IMR-90 (cell line): Measurements from ENCODE around the gene KRTAP5-4. TPM values are rescaled to one million over a fixed set of nuclear protein-coding genes. Genes with fewer than 3 reads are reported as not detected.

Experiments
- ATAC-seq: fragments of 200-7000 bp; cut with Tn5 transposase; 2 replicates; pipeline ENCODE4 v1.9.1; 2020; ENCODE audit warnings: low read depth, mild to moderate bottlenecking, moderate library complexity
- BruUV-seq: library from RNA; stranded (reverse); fragments of 400-500 nt; replicated peaks from 2 replicates; lab custom pipeline; 2021; lab: Mats Ljungman, UMichigan
- CTCF ChIA-PET: fragments of 300-600 bp; formaldehyde crosslinking; extraction: SDS; loops from one replicate; lab custom pipeline; 2021; ENCODE audit warnings: antibody characterized with exemption; lab: Yijun Ruan, JAX
- POLR2A ChIA-PET: fragments of 300-600 bp; sonication (Branson Sonifier 250); formaldehyde crosslinking; loops from one replicate; lab custom pipeline; 2022; ENCODE audit warnings: antibody characterized with exemption; ENCODE audit not compliant: unreplicated experiment; lab: Charles Lee
- DNase-seq: peaks from one replicate; pipeline ENCODE4 v3.0.0; 2013
- H2AFZ ChIP-seq: replicated peaks from 2 replicates; pipeline ENCODE3; 2013; ENCODE audit warnings: low read length, mild to moderate bottlenecking; ENCODE audit not compliant: poor library complexity
- H2AK5ac ChIP-seq: 2 replicates; pipeline ENCODE4 v1.6.1; 2013; ENCODE audit warnings: low read depth, low read length, inconsistent platforms
- H2AK9ac ChIP-seq: replicated peaks from 2 replicates; pipeline ENCODE3; 2013; ENCODE audit warnings: mild to moderate bottlenecking, low read depth, low read length, moderate library complexity; ENCODE audit not compliant: poor library complexity
- H2BK120ac ChIP-seq: 2 replicates; pipeline ENCODE4 v1.6.1; 2013; ENCODE audit warnings: low read depth, low read length, inconsistent platforms
- H2BK15ac ChIP-seq: 3 replicates; pipeline ENCODE4 v1.6.1; 2013; ENCODE audit warnings: low read depth, low read length, inconsistent platforms
- H2BK20ac ChIP-seq: 2 replicates; pipeline ENCODE4 v1.6.1; 2013; ENCODE audit warnings: low read depth, mild to moderate bottlenecking, inconsistent platforms, low read length, moderate library complexity
- H2BK5ac ChIP-seq: 2 replicates; pipeline ENCODE4 v1.6.1; 2013; ENCODE audit warnings: mild to moderate bottlenecking, low read depth, low read length, inconsistent platforms; ENCODE audit not compliant: poor library complexity, severe bottlenecking
- H3K14ac ChIP-seq: replicated peaks from 2 replicates; pipeline ENCODE4 v1.6.1; 2013; ENCODE audit warnings: low read depth, low read length, inconsistent platforms
- H3K18ac ChIP-seq: 2 replicates; pipeline ENCODE4 v1.6.1; 2013; ENCODE audit warnings: low read depth, low read length, control low read depth
- H3K23ac ChIP-seq: 2 replicates; pipeline ENCODE4 v1.6.1; 2013; ENCODE audit warnings: low read depth, low read length, inconsistent platforms
- H3K27ac ChIP-seq: 2 replicates; pipeline ENCODE4 v1.5.1; 2013; ENCODE audit warnings: mild to moderate bottlenecking, control low read depth, low read length; ENCODE audit not compliant: insufficient read depth
- H3K27me3 ChIP-seq: 2 replicates; pipeline ENCODE4 v1.6.1; 2013; ENCODE audit warnings: low read length; ENCODE audit not compliant: control insufficient read depth, insufficient read depth
- H3K36me3 ChIP-seq: 2 replicates; pipeline ENCODE4 v1.6.1; 2013; ENCODE audit warnings: low read length, mixed read lengths; ENCODE audit not compliant: control insufficient read depth, insufficient read depth
- H3K4ac ChIP-seq: 2 replicates; pipeline ENCODE4 v1.6.1; 2013; ENCODE audit warnings: low read depth, low read length, inconsistent platforms
- H3K4me1 ChIP-seq: 2 replicates; pipeline ENCODE4 v1.6.1; 2013; ENCODE audit warnings: low read length, mixed read lengths; ENCODE audit not compliant: control insufficient read depth, insufficient read depth
- H3K4me2 ChIP-seq: 2 replicates; pipeline ENCODE4 v1.6.1; 2013; ENCODE audit warnings: low read depth, mild to moderate bottlenecking, control low read depth, low read length, moderate library complexity
- H3K4me3 ChIP-seq: 2 replicates; pipeline ENCODE4 v1.5.1; 2013; ENCODE audit warnings: low read depth, mild to moderate bottlenecking, control low read depth, low read length, moderate library complexity; ENCODE audit not compliant: insufficient read depth
- H3K56ac ChIP-seq: 2 replicates; pipeline ENCODE4 v1.6.1; 2013; ENCODE audit warnings: low read length, inconsistent platforms; ENCODE audit not compliant: insufficient read depth; ENCODE audit errors: extremely low read depth
- H3K79me1 ChIP-seq, 2 experiments: 2 replicates each; pipeline ENCODE4 v1.6.1; 2013; ENCODE audit warnings: low read length in 2 of 2, inconsistent platforms in 1 of 2, low read depth in 1 of 2
- H3K9ac ChIP-seq: 2 replicates; pipeline ENCODE4 v1.6.1; 2013; ENCODE audit warnings: low read depth, low read length, control low read depth
- H3K9me1 ChIP-seq: 2 replicates; pipeline ENCODE4 v1.6.1; 2013; ENCODE audit warnings: low read length, inconsistent platforms; ENCODE audit not compliant: insufficient read depth
- H3K9me3 ChIP-seq: 2 replicates; pipeline ENCODE4 v1.6.1; 2013; ENCODE audit warnings: low read length; ENCODE audit not compliant: control insufficient read depth, insufficient read depth
- H4K20me1 ChIP-seq: 2 replicates; pipeline ENCODE4 v1.6.1; 2013; ENCODE audit warnings: low read length, inconsistent platforms; ENCODE audit not compliant: insufficient read depth
- H4K5ac ChIP-seq: 2 replicates; pipeline ENCODE4 v1.6.1; 2013; ENCODE audit warnings: mild to moderate bottlenecking, low read depth, low read length, control low read depth
- H4K8ac ChIP-seq, 2 experiments: 2 replicates each; pipeline ENCODE4 v1.6.1; 2013; ENCODE audit warnings: low read depth in 2 of 2, low read length in 2 of 2, control low read depth in 1 of 2, inconsistent platforms in 1 of 2
- H4K91ac ChIP-seq: 2 replicates; pipeline ENCODE4 v1.6.1; 2013; ENCODE audit warnings: low read depth, low read length, inconsistent platforms; ENCODE audit not compliant: insufficient read depth
- BHLHE40 ChIP-seq: fragments of 150-350 bp; IDR thresholded peaks from 2 replicates; pipeline ENCODE4 v1.6.1; 2016; ENCODE audit warnings: mild to moderate bottlenecking, low read depth, low read length
- CEBPB ChIP-seq: IDR thresholded peaks from 2 replicates; pipeline ENCODE4 v1.6.1; 2012; ENCODE audit warnings: low read depth, low read length, improper control_type of control experiment
- CTCF ChIP-seq: conservative IDR thresholded peaks from 2 replicates; pipeline ENCODE4 v1.5.1; 2012; ENCODE audit warnings: mild to moderate bottlenecking, low read depth, low read length, improper control_type of control experiment
- FOS ChIP-seq: fragments of 150-350 bp; IDR thresholded peaks from 2 replicates; pipeline ENCODE4 v1.6.1; 2016; ENCODE audit warnings: low read depth, low read length
- POLR2A ChIP-seq: IDR thresholded peaks from 2 replicates; pipeline ENCODE4 v1.6.1; 2012; ENCODE audit warnings: mild to moderate bottlenecking, low read depth, low read length
- RAD21 ChIP-seq: IDR thresholded peaks from 2 replicates; pipeline ENCODE4 v1.6.1; 2012; ENCODE audit warnings: low read length, improper control_type of control experiment
- SMC3 ChIP-seq: fragments of 150-350 bp; IDR thresholded peaks from 2 replicates; pipeline ENCODE4 v1.6.1; 2016; ENCODE audit warnings: low read depth, mild to moderate bottlenecking, antibody characterized with exemption, low read length, moderate library complexity
- USF2 ChIP-seq: fragments of 150-350 bp; IDR thresholded peaks from 2 replicates; pipeline ENCODE4 v1.6.1; 2017; ENCODE audit warnings: mild to moderate bottlenecking, antibody characterized with exemption, low read length, low read depth
- WGBS, 2 experiments: methylation state at CpG; one replicate each; pipeline versions ENCODE4 v1.1.5 to v1.1.7; 2013; ENCODE audit warnings: missing lambda C conversion rate in 2 of 2; ENCODE audit not compliant: insufficient read length in 1 of 2; ENCODE audit errors: extremely low coverage in 2 of 2; 5-methylcytosine and 5-hydroxymethylcytosine counted together
- dilution Hi-C: fragments of 300-500 bp; cut with HindIII; formaldehyde crosslinking; loops from one replicate; pipeline ENCODE4 v1.14.3; 2018; ENCODE audit warnings: low sequenced_read_pairs; ENCODE audit not compliant: unreplicated experiment
- in situ Hi-C: fragments of 300-500 bp; cut with MboI; formaldehyde crosslinking; loops from 3 replicates; pipeline ENCODE4 v1.14.3; 2019; ENCODE audit warnings: low sequenced_read_pairs, inconsistent platforms, mixed read lengths
- intact Hi-C: fragments of 100-400 bp; cut with micrococcal nuclease; formaldehyde crosslinking; loops from 2 replicates; pipeline ENCODE4 v1.10.0; 2022
- polyA plus RNA-seq, 3 experiments: library from polyadenylated mRNA; depleted of rRNA; stranded (reverse); fragments of >200 nt; gene quantifications; 2 replicates each; pipeline ENCODE4 v1.2.3, GENCODE V29; 2012; ENCODE audit warnings: low replicate concordance in 1 of 3
- total RNA-seq: library from RNA; depleted of rRNA; stranded (reverse); fragments of >200 nt; gene quantifications from 2 replicates; pipeline ENCODE4 v1.2.3, GENCODE V29; 2012

The KRTAP5-4 gene
- total and polyA plus RNA-seq, 2 of the 4 experiments (the other 2 are of a cell fraction): not detected

- H3K18ac ChIP-seq: no peak overlapping the region
- peaks cover 51% of the 10 kb centered on the region for H3K27me3 ChIP-seq
- no peaks in the 10 kb centered on the region for H3K36me3 ChIP-seq
- DNase-seq (no peak), ATAC-seq (no peak)
- H2BK20ac ChIP-seq: no peak overlapping the region
- H2AK9ac ChIP-seq: no peak overlapping the region
- no peaks in the 10 kb centered on the region for H4K20me1 ChIP-seq
- H3K4me1 ChIP-seq: no peaks in the 10 kb centered on the region
- H2AFZ ChIP-seq: no peak overlapping the region
- no peak overlapping the region for H3K4ac ChIP-seq
- no peak overlapping the region for H3K14ac ChIP-seq
- TF ChIP-seq CTCF: no peak
- no peak for TF ChIP-seq USF2
- TF ChIP-seq RAD21: no peak
- TF ChIP-seq SMC3: no peak
- no peak for TF ChIP-seq FOS
- no peak for TF ChIP-seq CEBPB
- TF ChIP-seq POLR2A: no peak
- TF ChIP-seq BHLHE40: no peak
- ChIA-PET CTCF (no interaction called here), POLR2A (no interaction called here)
- in situ Hi-C loops: no loop called here
- no peaks in the 10 kb centered on the region for H3K9me1 ChIP-seq
- H2BK15ac ChIP-seq: no peak overlapping the region
- H3K56ac ChIP-seq: no peak overlapping the region
- no peak overlapping the region for H2AK5ac ChIP-seq
- H3K4me2 ChIP-seq: no peak overlapping the region
- H3K4me3 ChIP-seq: no peak overlapping the region
- intact Hi-C loops: no loop called here
- no peak overlapping the region for H3K27ac ChIP-seq
- no peak overlapping the region for H4K91ac ChIP-seq
- H2BK120ac ChIP-seq: no peak overlapping the region
- no peak overlapping the region for H4K5ac ChIP-seq
- H3K9ac ChIP-seq: no peak overlapping the region
- dilution Hi-C loops: no loop called here
- no peaks in the 10 kb centered on the region for H3K9me3 ChIP-seq
- no peak overlapping the region for H2BK5ac ChIP-seq
- BruUV-seq: no TSS peak
- no peak overlapping the region for H3K23ac ChIP-seq
- WGBS, 2 experiments: 40% methylated on average over 1 of the region's 13 CpGs; no CpG with 5 or more reads in 1 of the 2 experiments
- no peak overlapping the region for H4K8ac ChIP-seq
- H3K79me1 ChIP-seq: no peaks in the 10 kb centered on the region
Measured at GRCh38 chr11:1625541-1625940, 3.6 kb upstream of the KRTAP5-4 start.
